Activated CD8-positive, alpha-beta T cell treated with anti-CD3 and anti-CD28 coated beads for 36 hours (primary cell): ENCODE results near the gene INS. TPM values are rescaled to one million over a fixed set of nuclear protein-coding genes. Genes with fewer than 3 reads are reported as not detected.

Experiments
- ATAC-seq: fragments of 200-7000 bp; cut with Tn5 transposase; one replicate; pipeline ENCODE4 v1.10.0; 2021; ENCODE audit warnings: mild to moderate bottlenecking, moderate library complexity
- CTCF ChIA-PET: fragments of 350-600 bp; sonication (Branson Sonifier 250); formaldehyde crosslinking; loops from one replicate; lab custom pipeline; 2021; ENCODE audit warnings: antibody characterized with exemption; lab: Charles Lee
- POLR2A ChIA-PET: fragments of 350-600 bp; sonication (Branson Sonifier 250); formaldehyde crosslinking; loops from one replicate; lab custom pipeline; 2021; ENCODE audit warnings: antibody characterized with exemption; lab: Charles Lee
- DNase-seq: peaks from one replicate; pipeline ENCODE4 v3.0.0-alpha.2; 2020
- H3K27ac Mint-ChIP-seq: one replicate; pipeline ENCODE4 v1.8.0; 2021; ENCODE audit warnings: mild to moderate bottlenecking, mixed read lengths
- H3K27me3 Mint-ChIP-seq: one replicate; pipeline ENCODE4 v1.8.0; 2021; ENCODE audit warnings: mixed read lengths
- H3K36me3 Mint-ChIP-seq: one replicate; pipeline ENCODE4 v1.8.0; 2021; ENCODE audit warnings: low read depth, mixed read lengths
- H3K4me1 Mint-ChIP-seq: one replicate; pipeline ENCODE4 v1.8.0; 2021; ENCODE audit warnings: low read depth, mixed read lengths
- H3K4me3 Mint-ChIP-seq: one replicate; pipeline ENCODE4 v1.8.0; 2021; ENCODE audit warnings: mild to moderate bottlenecking, moderate library complexity, mixed read lengths
- H3K9me3 Mint-ChIP-seq: one replicate; pipeline ENCODE4 v1.8.0; 2021; ENCODE audit warnings: mixed read lengths
- CTCF ChIP-seq: fragments of 200-600 bp; IDR thresholded peaks from one replicate; pipeline ENCODE4 v1.8.0; 2022; ENCODE audit warnings: antibody characterized with exemption, mild to moderate bottlenecking
- intact Hi-C: fragments of 100-400 bp; cut with micrococcal nuclease; formaldehyde crosslinking; loops from one replicate; pipeline ENCODE4 v1.10.0; 2022
- total RNA-seq, 2 experiments: library from RNA; stranded (reverse); gene quantifications; one replicate each; pipeline ENCODE4 v1.2.3, GENCODE V29; 2021

INS gene
- total RNA-seq, 2 experiments from 2014 or later, result not detected

GRCh38 chr11:2166091-2166851 lies 5.3 kb upstream of the INS start:
- POLR2A ChIA-PET, result no interaction called here
- Mint-ChIP-seq H3K36me3 (no peaks in the 10 kb centered on the region), H3K4me1 (no peaks in the 10 kb centered on the region), H3K4me3 (no peak overlapping the region), H3K27me3 (peaks cover 5% of the 10 kb centered on the region), H3K27ac (no peak overlapping the region), H3K9me3 (no peaks in the 10 kb centered on the region)
- CTCF ChIA-PET, result interaction anchor here (1.0 to 1.6 kb wide), 3 partner anchors 15 to 254 kb away, joined by 5 to 6 read pairs (median 5); no protein-coding TSS in a partner anchor
- DNase-seq (peak; percentile 59), ATAC-seq (peak; percentile 81)
- intact Hi-C loops, result no loop called here
- TF ChIP-seq CTCF, result peak; percentile 77

GRCh38 chr11:2165571-2165970 lies 4.6 kb upstream of the INS start:
- DNase-seq, result no peak
- CTCF ChIA-PET, result interaction anchor here (1.0 to 1.7 kb wide), 4 partner anchors 14 to 255 kb away, joined by 5 to 9 read pairs (median 6); no protein-coding TSS in a partner anchor
- Mint-ChIP-seq H3K36me3 (no peaks in the 10 kb centered on the region), H3K9me3 (no peaks in the 10 kb centered on the region), H3K4me1 (no peaks in the 10 kb centered on the region), H3K4me3 (no peak overlapping the region), H3K27me3 (peaks cover 5% of the 10 kb centered on the region), H3K27ac (no peak overlapping the region)
- intact Hi-C loops, result no loop called here
- POLR2A ChIA-PET, result no interaction called here
- no peak for ATAC-seq
- TF ChIP-seq CTCF, result no peak

GRCh38 chr11:2164861-2165555 lies 4.0 kb upstream of the INS start:
- Mint-ChIP-seq H3K4me1 (no peaks in the 10 kb centered on the region), H3K27me3 (peaks cover 5% of the 10 kb centered on the region), H3K36me3 (no peaks in the 10 kb centered on the region), H3K27ac (no peak overlapping the region), H3K4me3 (no peak overlapping the region), H3K9me3 (no peaks in the 10 kb centered on the region)
- ATAC-seq (no peak), DNase-seq (no peak)
- TF ChIP-seq CTCF, result no peak
- ChIA-PET CTCF (interaction anchor here (1.0 to 1.7 kb wide), 4 partner anchors 13 to 256 kb away, joined by 5 to 9 read pairs (median 6); no protein-coding TSS in a partner anchor), POLR2A (no interaction called here)
- intact Hi-C loops, result no loop called here

- ChIA-PET CTCF (interaction anchor here (1.1 to 3.0 kb wide), 5 partner anchors 11 to 255 kb away, joined by 3 to 11 read pairs (median 5); no protein-coding TSS in a partner anchor), POLR2A (no interaction called here)
- Mint-ChIP-seq H3K9me3 (no peaks in the 10 kb centered on the region), H3K36me3 (no peaks in the 10 kb centered on the region), H3K27ac (no peak overlapping the region), H3K27me3 (peaks cover 5% of the 10 kb centered on the region), H3K4me1 (no peaks in the 10 kb centered on the region), H3K4me3 (no peak overlapping the region)
- intact Hi-C loops, result no loop called here
- ATAC-seq (no peak), DNase-seq (no peak)
- TF ChIP-seq CTCF, result no peak
Observed at GRCh38 chr11:2164081-2164480, 3.1 kb upstream of the INS start.
